Effector CD4-positive, alpha-beta T cell (primary cell): ENCODE results near the gene HBG2.
"Not testable (repeated sequence)": the region's sequence is repeated elsewhere in the genome, so short reads cannot be mapped to it uniquely, and the experiment has no call there.

ENCODE experiments used
- DNase-seq: peaks from one replicate; pipeline ENCODE4 v3.0.0-alpha.2; 2020

The HBG2 gene

DNA sequence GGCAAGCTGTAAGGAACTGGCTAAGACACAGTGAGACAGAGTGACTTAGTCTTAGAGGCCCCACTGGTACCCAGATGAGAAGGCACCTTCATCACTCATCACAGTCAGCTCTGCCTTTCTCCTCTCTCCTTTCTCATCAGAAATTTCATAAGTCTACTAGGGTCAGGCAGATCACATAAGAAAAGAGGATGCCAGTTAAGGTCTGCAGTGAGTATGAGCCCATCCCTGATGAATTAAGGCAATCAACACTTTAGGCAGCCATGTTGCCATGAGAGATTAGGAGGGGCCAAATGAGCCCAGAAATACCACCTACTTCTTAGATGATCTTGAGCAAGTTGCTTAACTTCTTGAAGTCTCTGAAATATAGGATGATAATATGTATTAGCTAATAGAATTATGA is 27.0 kb upstream of the HBG2 start:
- no peak for DNase-seq

DNA sequence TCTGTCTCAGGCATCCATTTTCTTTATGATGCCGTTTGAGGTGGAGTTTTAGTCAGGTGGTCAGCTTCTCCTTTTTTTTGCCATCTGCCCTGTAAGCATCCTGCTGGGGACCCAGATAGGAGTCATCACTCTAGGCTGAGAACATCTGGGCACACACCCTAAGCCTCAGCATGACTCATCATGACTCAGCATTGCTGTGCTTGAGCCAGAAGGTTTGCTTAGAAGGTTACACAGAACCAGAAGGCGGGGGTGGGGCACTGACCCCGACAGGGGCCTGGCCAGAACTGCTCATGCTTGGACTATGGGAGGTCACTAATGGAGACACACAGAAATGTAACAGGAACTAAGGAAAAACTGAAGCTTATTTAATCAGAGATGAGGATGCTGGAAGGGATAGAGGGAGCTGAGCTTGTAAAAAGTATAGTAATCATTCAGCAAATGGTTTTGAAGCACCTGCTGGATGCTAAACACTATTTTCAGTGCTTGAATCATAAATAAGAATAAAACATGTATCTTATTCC is 26.1 kb upstream of the HBG2 start:
- DNase-seq: no peak

DNA sequence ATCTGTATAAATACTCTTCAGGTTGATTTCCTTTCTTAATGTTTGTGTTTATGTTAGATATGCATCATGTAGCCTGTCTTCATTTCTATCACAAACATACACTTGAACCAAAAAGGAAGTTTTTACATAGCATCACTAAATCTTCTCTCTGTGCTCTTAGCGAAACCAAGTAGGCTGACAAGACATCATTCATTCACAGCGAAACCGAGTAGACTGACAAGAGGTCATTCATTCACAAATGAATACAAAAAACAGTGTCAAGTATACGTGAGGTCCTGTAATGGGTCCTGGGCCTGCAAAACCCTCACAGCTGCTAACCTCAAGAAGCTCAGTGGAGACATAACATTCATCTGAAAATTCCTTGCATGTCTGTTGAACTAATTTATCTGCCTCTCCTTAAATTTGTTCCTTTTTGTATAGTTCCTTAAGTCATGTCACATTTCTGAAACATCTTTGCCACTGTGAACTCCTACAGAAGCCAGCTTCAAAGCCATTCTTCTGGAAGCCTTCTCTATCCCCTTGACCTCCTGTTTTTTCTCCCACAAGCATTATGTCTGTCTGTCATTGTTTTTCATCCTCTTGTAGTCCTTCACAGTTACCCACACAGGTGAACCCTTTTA is 25.0 kb upstream of the HBG2 start:
- no peak for DNase-seq

DNA sequence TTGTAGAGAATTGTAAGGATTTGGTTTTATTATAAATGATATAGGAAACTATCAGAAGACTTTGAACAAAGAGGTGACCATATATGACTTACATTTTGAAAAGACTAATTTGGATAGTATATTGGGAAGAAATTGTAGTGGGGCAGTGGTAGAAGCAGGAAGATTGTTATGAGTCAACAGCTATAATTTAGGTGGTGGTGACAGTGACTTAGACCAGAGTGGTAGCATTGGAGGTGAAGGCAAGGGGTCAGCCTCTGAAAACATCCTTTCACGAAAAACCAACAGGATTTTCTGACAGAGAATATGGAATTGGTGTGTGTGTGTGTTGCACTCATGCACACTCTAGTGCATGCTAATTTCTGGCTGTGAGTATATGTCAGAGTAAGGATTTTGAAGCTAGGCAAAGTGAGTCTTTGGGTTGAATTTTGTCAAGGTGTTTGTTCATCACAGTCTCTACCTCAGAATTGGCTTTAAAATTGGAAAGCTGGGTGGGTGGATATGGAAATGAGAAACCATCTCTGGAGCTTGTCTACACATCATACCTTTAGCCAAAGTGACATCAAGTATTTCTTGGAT is 23.3 kb upstream of the HBG2 start:
- DNase-seq: no peak

DNA sequence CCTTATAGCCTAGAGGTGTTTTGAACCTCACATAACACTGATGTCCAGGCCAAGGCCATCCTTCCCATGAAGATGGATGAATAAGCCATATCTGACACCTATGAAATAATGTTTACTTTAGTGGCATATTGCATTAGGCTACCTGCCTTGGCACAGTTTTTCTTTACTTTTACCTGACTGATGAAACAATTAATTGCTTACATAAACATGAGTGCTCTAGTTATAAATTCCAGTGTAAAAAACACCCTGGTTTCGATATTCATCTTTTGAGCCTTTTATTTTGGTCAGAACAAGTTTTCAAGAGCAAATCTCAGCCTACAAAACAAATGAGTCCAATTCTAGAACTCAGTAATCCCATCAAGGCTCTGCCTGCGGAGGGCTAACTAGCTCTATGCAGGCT is 22.1 kb upstream of the HBG2 start:
- DNase-seq: no peak

DNA sequence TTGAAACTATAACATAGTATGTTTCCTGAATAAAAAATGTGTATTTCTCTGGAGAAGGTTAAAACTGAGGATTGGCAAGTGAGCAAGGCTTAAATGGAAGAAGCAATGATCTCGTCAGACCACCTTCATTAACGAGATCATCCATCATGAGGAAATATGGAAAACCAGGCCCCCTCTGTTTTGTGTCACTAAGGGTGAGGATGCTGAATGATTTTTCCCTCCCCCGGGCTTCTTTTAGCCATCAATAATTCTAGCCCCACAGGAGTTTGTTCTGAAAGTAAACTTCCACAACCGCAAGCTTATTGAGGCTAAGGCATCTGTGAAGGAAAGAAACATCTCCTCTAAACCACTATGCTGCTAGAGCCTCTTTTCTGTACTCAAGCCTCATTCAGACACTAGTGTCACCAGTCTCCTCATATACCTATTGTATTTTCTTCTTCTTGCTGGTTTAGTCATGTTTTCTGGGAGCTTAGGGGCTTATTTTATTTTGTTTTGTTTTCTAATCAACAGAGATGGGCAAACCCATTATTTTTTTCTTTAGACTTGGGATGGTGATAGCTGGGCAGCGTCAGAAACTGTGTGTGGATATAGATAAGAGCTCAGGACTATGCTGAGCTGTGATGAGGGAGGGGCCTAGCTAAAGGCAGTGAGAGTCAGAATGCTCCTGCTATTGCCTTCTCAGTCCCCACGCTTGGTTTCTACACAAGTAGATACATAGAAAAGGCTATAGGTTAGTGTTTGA is 21.0 kb upstream of the HBG2 start:
- DNase-seq: no peak

DNA sequence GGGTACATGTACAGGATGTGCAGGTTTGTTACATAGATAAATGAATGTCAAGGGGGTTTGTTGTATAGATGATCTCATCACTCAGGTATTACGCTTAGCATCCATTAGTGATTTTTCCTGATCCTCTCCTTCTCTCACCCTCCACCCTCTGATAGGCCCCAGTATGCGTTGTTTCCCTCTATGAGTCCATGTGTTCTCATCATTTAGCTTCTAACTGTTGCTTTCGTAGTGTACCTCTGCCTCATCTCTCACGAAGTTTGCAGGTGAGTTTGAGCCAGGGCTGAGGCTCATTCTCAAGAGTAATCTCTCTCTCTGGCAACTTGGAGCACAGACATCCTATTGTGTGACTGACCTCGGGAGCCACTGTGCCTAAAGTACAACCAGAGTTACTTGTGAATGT is 19.8 kb upstream of the HBG2 start:
- DNase-seq: no peak

DNA sequence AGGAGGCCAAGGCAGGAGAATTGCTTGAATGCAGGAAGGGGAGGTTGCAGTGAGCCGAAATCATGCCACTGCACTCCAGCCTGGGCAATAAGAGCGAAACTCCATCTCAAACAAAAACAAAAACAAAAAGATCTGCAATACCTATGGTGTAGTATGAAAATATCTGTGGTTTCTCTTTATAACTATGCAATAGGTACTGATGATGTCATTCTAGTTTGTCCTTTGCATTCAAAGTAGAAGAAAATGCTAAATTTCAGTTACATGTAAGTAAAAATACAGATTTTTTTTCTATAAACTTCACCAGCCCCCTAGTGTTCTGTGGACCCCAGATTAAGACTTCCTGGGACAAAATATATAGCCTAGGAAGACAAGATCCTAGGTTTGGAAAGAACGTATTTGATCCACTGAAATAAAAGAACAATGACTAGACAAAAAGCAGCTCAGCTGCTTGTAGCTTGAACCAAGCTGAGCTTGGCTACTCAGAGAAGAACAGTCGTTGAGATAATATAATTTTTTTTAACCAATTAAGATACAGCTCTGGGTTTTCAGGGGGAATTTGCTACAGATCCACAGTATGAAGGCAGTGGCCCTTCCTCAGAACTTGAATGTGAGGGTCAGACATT is 17.9 kb upstream of the HBG2 start:
- DNase-seq: no peak

DNA sequence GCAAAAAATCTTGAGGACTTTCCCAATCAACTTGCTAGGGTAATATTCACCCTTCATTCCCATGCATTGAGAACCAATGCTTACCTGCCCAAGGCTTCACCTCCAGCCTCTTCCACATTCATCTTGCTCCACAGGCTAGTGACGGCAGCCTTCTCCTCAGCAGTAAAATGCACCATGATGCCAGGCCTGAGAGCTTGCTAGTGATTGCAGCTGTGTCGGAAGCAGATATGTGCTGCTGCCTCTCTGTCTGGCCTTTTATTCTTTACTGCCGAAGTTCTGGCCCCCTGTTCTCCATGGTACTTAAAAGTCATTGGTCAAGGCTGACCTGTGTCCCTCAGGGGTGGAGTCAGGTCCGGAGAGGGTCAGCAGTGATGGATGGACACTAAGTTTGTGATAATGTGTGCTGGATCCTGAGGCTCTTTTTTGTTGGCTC is 15.2 kb upstream of the HBG2 start, which contains the start of gene HBE1:
Gene HBE1, minus strand, starts transcription at position 231 of the 433 bp plus-strand sequence. Its CDS starts 55 bp downstream, at position 176.
- no peak for DNase-seq

DNA sequence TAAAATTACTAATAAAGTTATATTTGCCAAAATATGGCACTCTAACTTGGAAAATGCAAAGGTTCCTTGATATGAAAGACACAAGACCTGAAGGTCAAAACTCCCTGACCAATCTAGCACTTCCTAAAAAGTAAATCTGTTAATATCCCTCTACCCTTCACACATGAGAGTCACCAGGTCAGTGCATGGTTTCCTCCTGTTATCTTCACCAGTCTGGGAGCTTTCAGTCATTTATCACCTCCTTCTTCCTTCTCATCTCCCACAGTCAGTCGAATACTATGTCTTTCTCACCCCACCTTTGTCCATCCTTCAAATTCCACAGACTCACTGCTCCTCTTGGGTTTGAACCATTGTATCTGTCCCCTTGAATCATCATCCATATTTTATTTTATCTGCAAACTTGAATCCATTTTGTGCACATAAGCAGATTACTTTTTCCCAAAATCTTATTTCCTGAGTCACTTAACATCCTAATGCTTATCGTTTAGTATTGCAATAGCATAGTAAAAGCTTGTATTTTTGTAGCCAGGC is 12.5 kb upstream of the HBG2 start:
- no peak for DNase-seq

DNA sequence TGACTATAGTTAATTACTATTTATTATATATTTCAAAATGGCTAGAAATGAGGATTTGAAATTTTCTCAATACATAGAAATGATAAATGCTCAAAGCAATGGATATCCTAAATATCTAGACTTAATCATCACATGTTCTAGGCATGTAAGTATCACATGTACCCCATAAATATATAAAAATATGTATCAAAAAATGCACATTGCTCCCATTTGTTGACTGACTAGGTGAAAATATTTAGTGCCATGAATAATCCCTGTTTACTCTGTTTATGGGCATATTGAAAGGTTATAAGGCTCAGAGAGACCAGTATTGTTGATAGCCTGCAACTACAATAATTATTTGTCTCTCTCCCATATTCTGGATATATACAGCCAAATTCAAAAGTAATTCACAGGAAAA is 12.0 kb upstream of the HBG2 start:
- no peak for DNase-seq

DNA sequence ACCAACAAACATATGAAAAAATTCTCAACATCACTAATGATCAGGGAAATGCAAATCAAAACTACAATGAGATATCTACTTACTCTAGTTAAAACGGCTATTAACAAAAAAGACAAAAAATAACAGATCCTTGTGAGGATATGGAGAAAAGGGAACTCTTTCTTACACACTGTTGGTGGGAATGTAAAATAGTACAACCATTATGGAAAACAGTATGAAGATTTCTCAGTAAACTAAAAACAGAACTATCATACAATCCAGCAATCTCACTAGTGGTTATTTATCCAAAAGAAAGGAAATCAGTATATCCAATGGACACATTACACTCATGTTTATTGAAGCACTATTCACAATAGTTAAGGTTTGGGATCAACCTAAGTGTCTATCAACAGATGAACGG is 11.3 kb upstream of the HBG2 start:
- DNase-seq: no peak

DNA sequence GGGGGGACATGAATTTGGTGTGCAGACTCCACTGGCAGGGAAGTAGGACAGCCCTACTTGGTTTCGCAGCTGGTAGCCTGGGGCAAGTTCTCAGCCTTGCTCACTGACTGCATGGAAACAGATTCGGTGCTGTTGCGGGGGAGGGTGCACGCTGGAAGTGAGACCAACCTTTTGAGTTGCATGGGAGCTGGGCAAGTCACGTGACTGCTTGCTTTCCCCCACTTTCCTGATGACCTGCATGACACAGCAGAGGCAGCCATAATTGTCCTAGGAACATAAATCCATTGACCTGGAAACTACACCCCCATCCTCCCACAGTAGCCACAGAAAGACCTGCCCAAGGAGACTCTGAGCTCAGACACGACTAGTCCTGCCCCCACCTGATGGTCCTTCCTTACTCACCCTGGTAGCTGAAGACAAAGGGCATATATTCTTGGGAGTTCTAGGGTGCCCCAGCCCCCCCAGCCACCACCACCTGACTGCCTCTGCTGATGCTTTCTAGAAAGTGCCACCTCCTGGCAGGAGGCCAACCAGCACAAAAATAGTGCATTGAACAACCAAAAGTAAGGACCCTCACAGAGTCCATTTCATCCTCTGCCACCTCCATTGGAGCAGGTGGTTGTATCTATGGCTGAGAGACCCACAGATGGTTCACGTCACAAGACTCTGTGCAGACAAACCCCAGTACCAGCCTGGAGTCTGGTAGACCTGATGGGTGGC is 4.1 kb upstream of the HBG2 start:
- DNase-seq: no peak

DNA sequence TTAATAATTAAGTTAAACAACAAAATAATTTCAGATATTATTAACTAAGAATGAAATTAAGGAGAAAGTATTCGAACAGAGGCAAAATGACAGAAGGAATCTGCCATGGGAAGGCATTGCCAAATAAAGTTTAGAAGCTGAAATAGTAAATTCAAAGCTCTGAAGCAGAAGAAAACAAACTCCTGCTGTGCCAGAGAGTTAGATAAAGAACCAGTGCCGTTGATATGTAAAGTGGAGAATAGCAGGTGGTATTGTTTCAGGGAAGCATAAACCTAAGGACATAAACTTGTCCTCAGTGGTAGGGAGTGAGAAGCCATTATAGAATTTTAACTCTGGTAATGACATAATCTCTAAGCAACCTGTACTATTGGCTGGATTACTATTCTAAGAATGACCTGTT is 2.7 kb upstream of the HBG2 start:
- no peak for DNase-seq

DNA sequence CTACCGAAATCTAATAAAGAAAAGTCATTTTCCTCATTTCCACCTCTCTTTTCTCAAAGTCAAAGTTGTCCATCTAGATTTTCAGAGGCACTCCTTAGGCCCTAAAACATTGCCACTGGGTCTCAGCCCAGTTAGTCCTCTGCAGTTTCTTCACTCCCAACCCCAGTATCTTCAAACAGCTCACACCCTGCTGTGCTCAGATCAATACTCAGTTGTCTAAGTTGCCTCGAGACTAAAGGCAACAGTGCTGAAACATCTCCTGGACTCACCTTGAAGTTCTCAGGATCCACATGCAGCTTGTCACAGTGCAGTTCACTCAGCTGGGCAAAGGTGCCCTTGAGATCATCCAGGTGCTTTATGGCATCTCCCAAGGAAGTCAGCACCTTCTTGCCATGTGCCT is 558 bp downstream of the HBG2 start:
- DNase-seq: not testable (repeated sequence)

DNA sequence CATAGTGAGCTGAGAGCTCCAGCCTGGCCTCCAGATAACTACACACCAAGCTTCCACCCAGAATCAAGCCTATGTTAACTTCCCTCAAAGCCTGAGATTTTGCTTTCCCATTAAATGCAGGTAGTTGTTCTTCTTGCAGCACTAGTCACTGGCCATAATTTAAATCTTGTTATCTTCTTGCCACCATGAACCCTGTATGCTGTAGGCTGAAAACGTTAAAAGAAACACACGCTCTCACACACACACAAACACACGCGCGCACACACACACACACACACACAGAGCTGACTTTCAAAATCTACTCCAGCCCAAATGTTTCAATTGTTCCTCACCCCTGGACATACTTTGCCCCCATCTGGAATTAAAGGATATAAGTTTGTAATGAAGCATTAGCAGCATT is 1.1 kb downstream of the HBG2 start:
- not testable (repeated sequence) for DNase-seq

DNA sequence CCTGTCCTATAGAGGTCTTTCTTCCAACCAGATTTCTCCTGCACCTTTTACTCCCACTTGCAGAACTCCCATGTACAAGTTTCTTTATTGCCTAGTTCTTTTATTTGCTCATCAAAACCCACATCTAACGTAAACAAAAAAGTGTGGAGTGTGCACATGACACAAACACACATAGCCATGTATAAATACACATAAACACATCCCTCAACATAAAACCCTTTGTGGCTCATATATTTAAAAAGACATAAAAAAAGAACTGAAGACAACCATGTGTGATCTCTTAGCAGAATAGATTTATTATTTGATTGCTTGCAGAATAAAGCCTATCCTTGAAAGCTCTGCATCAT is 1.7 kb downstream of the HBG2 start:
- DNase-seq: no peak

DNA sequence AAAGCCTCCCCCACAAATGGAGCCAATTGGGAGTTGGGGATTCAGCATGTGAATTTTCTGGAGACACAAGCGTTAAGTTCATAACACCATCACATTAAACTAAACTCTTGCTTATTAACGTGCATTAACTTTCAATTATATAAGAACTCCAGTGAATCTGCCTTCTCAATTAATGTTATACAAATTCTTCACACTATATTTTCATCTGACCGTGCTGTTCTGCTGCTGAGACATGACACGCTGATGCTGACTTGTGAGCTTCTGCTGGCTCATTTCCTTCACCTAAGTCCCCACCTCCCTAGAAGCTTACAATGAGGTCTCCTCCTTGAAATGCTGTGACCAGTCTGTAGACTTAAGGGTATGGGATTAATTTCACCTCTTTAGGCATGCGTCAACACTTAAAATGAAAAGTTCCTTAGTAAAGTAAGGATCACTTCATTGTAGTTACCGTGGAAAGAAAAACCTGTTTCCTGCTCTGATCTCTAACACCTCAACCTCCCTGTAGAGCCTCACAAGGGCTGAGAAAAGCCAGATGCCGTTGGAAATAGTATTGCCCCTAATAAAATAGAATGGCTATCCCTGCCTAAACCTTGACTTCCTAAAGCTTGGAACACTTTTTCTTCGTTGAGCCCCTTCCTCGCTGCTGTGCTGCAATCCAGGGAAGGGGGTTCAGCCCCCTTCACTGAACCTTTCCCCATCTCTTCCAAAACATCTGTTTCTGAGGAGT is 2.2 kb downstream of the HBG2 start:
- no peak for DNase-seq

DNA sequence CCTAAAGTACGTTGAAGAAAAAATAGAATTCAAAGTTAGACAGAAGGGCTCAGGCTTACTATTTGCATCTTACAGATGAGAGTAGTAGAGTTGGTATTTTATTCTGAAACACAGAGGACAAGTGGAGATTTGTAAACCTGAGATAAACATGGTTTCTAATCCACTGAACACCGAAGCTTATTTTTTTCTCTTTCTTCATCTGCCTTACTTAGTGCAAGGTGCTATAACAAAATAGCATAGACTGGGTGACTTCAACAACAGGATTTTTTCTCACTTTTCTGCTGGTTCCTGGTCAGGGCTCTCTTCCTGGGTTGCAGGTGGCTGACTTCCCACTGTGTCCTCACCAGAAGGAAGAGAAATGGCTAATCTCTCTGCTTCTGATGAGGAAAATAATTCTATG is 2.8 kb downstream of the HBG2 start:
- no peak for DNase-seq

DNA sequence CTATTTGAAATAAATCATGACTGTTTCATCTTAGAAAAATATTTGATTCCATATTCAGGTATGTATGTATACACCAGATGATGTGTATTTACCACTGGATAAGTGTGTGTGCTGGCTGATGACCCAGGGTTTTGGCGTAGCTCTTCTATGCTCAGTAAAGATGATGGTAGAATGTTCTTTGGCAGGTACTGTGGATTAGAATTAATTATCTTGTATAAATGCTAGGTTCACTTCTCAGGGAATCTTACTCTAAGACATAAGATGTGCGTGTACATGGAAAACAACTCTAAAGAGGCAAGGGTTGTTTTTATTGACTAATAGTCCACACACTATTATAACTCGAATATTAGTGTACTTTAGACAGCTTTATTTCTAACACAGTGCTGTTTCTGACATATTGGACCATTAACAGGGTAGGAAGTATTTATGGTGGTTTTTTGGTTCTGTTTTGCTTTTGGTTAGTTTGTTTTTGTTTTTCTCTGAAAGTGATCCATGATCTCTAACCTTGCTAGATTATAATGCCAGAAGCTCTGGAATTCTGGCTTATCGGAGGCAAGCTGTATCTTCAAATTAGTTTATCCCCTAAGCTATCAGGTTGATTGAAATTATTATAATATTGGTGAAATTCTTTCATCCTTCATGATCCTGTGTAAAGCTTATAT is 3.9 kb downstream of the HBG2 start:
- DNase-seq: no peak

DNA sequence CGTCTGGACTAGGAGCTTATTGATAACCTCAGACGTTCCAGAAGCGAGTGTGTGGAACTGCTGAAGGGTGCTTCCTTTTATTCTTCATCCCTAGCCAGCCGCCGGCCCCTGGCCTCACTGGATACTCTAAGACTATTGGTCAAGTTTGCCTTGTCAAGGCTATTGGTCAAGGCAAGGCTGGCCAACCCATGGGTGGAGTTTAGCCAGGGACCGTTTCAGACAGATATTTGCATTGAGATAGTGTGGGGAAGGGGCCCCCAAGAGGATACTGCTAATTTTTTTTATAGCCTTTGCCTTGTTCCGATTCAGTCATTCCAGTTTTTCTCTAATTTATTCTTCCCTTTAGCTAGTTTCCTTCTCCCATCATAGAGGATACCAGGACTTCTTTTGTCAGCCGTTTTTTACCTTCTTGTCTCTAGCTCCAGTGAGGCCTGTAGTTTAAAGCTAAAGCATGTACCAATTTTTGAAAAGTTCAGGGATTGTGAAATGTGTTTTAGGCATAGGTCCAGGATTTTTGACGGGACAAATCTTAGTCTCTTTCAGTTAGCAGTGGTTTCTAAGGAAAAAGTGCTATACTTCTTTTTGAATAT is 4.7 kb downstream of the HBG2 start, which contains the start of gene HBG1:
Gene HBG1, minus strand, starts transcription at position 51 of the 590 bp plus-strand sequence. CDS start 53 bp downstream, outside the sequence.
- not testable (repeated sequence) for DNase-seq
